ENCODE measurements around the gene UNC80.

The UNC80 gene

DNA sequence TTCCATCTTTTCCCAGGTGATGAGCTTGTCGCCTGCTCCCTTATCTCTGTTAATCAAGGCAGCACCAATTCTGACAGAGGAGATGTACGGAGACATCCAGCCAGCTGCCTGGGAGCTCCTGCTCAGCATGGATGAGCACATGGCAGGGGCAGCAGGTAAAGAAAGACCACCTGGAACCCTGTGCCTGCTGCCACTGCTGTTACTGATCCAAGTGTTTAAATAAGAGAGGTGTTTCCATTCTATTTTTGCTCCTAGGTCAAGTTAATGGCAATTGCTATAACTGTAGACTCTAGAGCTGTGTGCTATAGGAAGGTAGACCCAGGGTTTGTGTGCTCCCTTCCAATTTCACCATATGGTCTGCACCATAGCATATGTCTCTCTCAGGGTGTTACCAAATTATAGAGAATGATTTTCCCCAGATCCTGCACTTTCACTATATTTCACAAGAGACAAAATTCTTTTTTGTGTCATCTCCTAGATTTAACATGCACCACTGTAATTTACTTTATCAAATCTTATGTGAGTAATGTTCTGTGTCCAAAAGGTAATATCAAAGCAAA, 142.2 kb downstream of the UNC80 start:
- Histone ChIP-seq H3K9me3 (no peaks in the 10 kb centered on the region), H3K27me3 (no peaks in the 10 kb centered on the region), H3K36me3 (no peaks in the 10 kb centered on the region), H3K4me1 (no peaks in the 10 kb centered on the region), H3K4me3 (ENCODE audit: low read depth, low read length) (no peak overlapping the region)
- no peak for DNase-seq
- TF ChIP-seq, protein P1, sequence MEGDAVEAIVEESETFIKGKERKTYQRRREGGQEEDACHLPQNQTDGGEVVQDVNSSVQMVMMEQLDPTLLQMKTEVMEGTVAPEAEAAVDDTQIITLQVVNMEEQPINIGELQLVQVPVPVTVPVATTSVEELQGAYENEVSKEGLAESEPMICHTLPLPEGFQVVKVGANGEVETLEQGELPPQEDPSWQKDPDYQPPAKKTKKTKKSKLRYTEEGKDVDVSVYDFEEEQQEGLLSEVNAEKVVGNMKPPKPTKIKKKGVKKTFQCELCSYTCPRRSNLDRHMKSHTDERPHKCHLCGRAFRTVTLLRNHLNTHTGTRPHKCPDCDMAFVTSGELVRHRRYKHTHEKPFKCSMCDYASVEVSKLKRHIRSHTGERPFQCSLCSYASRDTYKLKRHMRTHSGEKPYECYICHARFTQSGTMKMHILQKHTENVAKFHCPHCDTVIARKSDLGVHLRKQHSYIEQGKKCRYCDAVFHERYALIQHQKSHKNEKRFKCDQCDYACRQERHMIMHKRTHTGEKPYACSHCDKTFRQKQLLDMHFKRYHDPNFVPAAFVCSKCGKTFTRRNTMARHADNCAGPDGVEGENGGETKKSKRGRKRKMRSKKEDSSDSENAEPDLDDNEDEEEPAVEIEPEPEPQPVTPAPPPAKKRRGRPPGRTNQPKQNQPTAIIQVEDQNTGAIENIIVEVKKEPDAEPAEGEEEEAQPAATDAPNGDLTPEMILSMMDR (IDR thresholded peaks at IDR 0.05; ENCODE audit: low read depth, low read length): no peak

GRCh38 chr2:209917154-209917771, 145.6 kb downstream of the UNC80 start:
- Histone ChIP-seq H3K4me3 (ENCODE audit: low read depth, low read length) (no peak overlapping the region), H3K36me3 (no peaks in the 10 kb centered on the region), H3K27me3 (no peaks in the 10 kb centered on the region), H3K9me3 (no peaks in the 10 kb centered on the region), H3K4me1 (no peaks in the 10 kb centered on the region)
- DNase-seq: no peak
- TF ChIP-seq, protein P1 (IDR thresholded peaks at IDR 0.05; ENCODE audit: low read depth, low read length): no peak

DNA sequence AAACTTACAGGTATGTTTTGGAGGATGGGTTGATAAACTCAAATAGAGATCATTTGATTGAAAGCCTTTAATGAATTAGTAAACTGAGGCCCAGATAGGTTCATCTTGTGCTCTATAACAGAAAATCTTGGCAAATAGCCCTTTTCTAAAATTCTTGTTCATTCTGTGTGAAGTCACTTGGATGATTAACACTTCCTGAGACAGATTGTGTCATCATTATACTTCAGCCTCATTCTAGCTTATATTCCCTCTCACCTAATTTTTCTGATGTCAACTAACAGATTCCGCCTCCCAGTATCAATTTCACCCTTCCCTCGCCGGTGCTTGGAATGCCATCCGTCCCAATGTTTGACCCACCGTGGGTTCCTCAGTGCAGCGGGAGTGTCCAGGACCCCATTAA, 146.6 kb downstream of the UNC80 start:
- no peaks in the 10 kb centered on the region for H3K36me3 ChIP-seq
- H3K27me3 ChIP-seq: no peaks in the 10 kb centered on the region
- no peak overlapping the region for H3K4me3 ChIP-seq (ENCODE audit: low read depth, low read length)
- H3K9me3 ChIP-seq: no peaks in the 10 kb centered on the region
- H3K4me1 ChIP-seq: no peaks in the 10 kb centered on the region
- TF ChIP-seq, protein P1 (IDR thresholded peaks at IDR 0.05; ENCODE audit: low read depth, low read length): no peak
- DNase-seq: no peak

DNA sequence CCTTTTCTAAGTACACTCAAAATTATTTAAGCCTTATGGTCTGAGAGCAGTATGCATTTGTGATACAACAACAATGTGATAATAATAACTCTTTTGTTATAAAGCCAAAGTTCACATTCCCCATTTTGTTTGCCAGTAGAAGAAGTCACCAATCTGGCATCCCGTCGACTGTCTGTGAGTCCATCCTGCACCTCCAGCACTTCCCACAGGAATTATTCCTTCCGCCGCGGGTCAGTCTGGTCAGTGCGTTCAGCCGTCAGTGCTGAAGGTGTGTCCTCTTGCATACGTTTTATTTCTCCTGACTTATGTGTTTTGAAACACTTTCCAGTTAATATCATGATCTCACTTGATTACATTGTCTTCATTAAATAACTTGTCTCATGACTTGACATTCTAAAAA, 150.5 kb downstream of the UNC80 start:
- Histone ChIP-seq H3K36me3 (no peaks in the 10 kb centered on the region), H3K4me1 (no peaks in the 10 kb centered on the region), H3K4me3 (ENCODE audit: low read depth, low read length) (no peak overlapping the region), H3K9me3 (no peaks in the 10 kb centered on the region), H3K27me3 (no peaks in the 10 kb centered on the region)
- no peak for DNase-seq
- TF ChIP-seq, protein P1 (IDR thresholded peaks at IDR 0.05; ENCODE audit: low read depth, low read length): no peak

GRCh38 chr2:209929369-209929768, 157.7 kb downstream of the UNC80 start:
- no peak for DNase-seq
- Histone ChIP-seq H3K9me3 (no peaks in the 10 kb centered on the region), H3K36me3 (no peaks in the 10 kb centered on the region), H3K4me3 (ENCODE audit: low read depth, low read length) (no peak overlapping the region), H3K4me1 (no peaks in the 10 kb centered on the region), H3K27me3 (no peaks in the 10 kb centered on the region)
- TF ChIP-seq, protein P1 (IDR thresholded peaks at IDR 0.05; ENCODE audit: low read depth, low read length): no peak

Measured in BE2C (cell line).